PC-3 (cell line): Measurements from ENCODE around the gene CEBPB. TPM values are rescaled to one million over a fixed set of nuclear protein-coding genes. Genes with fewer than 3 reads are reported as not detected.

Source experiments
- ATAC-seq: fragments of 200-7000 bp; cut with Tn5 transposase; 2 replicates; pipeline ENCODE4 v1.9.1; 2020; ENCODE audit warnings: mild to moderate bottlenecking, moderate library complexity
- BruUV-seq: library from RNA; stranded (reverse); fragments of 400-500 nt; replicated peaks from 2 replicates; lab custom pipeline; 2021; lab: Mats Ljungman, UMichigan
- CTCF ChIA-PET: fragments of 300-600 bp; sonication (Branson Sonifier 250); formaldehyde crosslinking; loops from one replicate; lab custom pipeline; 2022; ENCODE audit warnings: antibody characterized with exemption; lab: Charles Lee
- POLR2A ChIA-PET: fragments of 300-600 bp; sonication (Branson Sonifier 250); formaldehyde crosslinking; loops from one replicate; lab custom pipeline; 2022; ENCODE audit warnings: antibody characterized with exemption; ENCODE audit not compliant: unreplicated experiment; lab: Charles Lee
- DNase-seq: peaks from one replicate; pipeline ENCODE4 v3.0.0-alpha.2; 2015
- H2AFZ ChIP-seq: fragments of 300-600 bp; sonication (generic); 2 replicates; pipeline ENCODE4 v1.6.0; 2016; ENCODE audit warnings: antibody characterized with exemption, low read length
- H3F3A ChIP-seq: fragments of 300-600 bp; sonication (generic); one replicate; pipeline ENCODE4 v1.6.0; 2017; ENCODE audit warnings: antibody characterized with exemption, low read length, control low read depth, mild to moderate bottlenecking; ENCODE audit not compliant: unreplicated experiment
- H3K27ac ChIP-seq: fragments of 300-600 bp; sonication (generic); 2 replicates; pipeline ENCODE4 v1.5.1; 2016; ENCODE audit warnings: mild to moderate bottlenecking, low read length
- H3K27me3 ChIP-seq: fragments of 300-600 bp; sonication (generic); 2 replicates; pipeline ENCODE4 v1.6.1; 2016; ENCODE audit warnings: low read length, mixed read lengths
- H3K36me3 ChIP-seq: fragments of 300-600 bp; sonication (generic); 2 replicates; pipeline ENCODE4 v1.6.1; 2016; ENCODE audit warnings: low read depth, mixed run types, low read length, mixed read lengths
- H3K4me1 ChIP-seq: fragments of 300-600 bp; sonication (generic); 2 replicates; pipeline ENCODE4 v1.5.1; 2016; ENCODE audit warnings: low read length; ENCODE audit not compliant: insufficient read depth
- H3K4me2 ChIP-seq: fragments of 300-600 bp; sonication (generic); 2 replicates; pipeline ENCODE4 v1.6.0; 2016; ENCODE audit warnings: low read length
- H3K4me3 ChIP-seq: fragments of 300-600 bp; sonication (generic); 2 replicates; pipeline ENCODE4 v1.5.1; 2016; ENCODE audit warnings: mild to moderate bottlenecking, low read length, mixed read lengths
- H3K79me2 ChIP-seq: fragments of 300-600 bp; sonication (generic); 2 replicates; pipeline ENCODE4 v1.6.1; 2017; ENCODE audit warnings: low read length, mixed read lengths
- H3K9ac ChIP-seq: fragments of 300-600 bp; sonication (generic); 2 replicates; pipeline ENCODE4 v1.6.0; 2016; ENCODE audit warnings: mild to moderate bottlenecking, low read length
- H3K9me2 ChIP-seq: fragments of 300-600 bp; sonication (generic); replicated peaks from 2 replicates; pipeline ENCODE4 v1.6.1; 2016; ENCODE audit warnings: mixed run types, low read length, mixed read lengths
- H3K9me3 ChIP-seq: fragments of 300-600 bp; sonication (generic); 2 replicates; pipeline ENCODE4 v1.6.1; 2016; ENCODE audit warnings: low read length, mixed read lengths
- H4K20me1 ChIP-seq: fragments of 300-600 bp; sonication (generic); 2 replicates; pipeline ENCODE4 v1.6.1; 2016; ENCODE audit warnings: low read length, mixed read lengths
- EZH2 ChIP-seq: fragments of 300-600 bp; sonication (generic); IDR thresholded peaks from one replicate; pipeline ENCODE4 v1.6.1; 2017; ENCODE audit warnings: antibody characterized with exemption, mild to moderate bottlenecking, low read length; ENCODE audit not compliant: unreplicated experiment
- EZH2phosphoT487 ChIP-seq: fragments of 300-600 bp; sonication (generic); IDR thresholded peaks from 2 replicates; pipeline ENCODE4 v1.6.1; 2018; ENCODE audit warnings: mild to moderate bottlenecking, antibody characterized with exemption, low read length, borderline replicate concordance
- intact Hi-C: fragments of 100-400 bp; cut with micrococcal nuclease; formaldehyde crosslinking; loops from 2 replicates; pipeline ENCODE4 v1.9.0; 2023
- total RNA-seq: library from RNA; depleted of rRNA; stranded (reverse); fragments of >200 nt; gene quantifications from 2 replicates; pipeline ENCODE4 v1.2.3, GENCODE V29; 2014
- TF ChIP-seq, protein P1 (sequence below): fragments of 300-600 bp; sonication (generic); conservative IDR thresholded peaks from 2 replicates; pipeline ENCODE4 v1.5.1; 2017; ENCODE audit warnings: antibody characterized with exemption, low read depth, mild to moderate bottlenecking, low read length

CEBPB gene
- total RNA-seq, 1 experiment from 2014 or later, result 103 TPM

DNA sequence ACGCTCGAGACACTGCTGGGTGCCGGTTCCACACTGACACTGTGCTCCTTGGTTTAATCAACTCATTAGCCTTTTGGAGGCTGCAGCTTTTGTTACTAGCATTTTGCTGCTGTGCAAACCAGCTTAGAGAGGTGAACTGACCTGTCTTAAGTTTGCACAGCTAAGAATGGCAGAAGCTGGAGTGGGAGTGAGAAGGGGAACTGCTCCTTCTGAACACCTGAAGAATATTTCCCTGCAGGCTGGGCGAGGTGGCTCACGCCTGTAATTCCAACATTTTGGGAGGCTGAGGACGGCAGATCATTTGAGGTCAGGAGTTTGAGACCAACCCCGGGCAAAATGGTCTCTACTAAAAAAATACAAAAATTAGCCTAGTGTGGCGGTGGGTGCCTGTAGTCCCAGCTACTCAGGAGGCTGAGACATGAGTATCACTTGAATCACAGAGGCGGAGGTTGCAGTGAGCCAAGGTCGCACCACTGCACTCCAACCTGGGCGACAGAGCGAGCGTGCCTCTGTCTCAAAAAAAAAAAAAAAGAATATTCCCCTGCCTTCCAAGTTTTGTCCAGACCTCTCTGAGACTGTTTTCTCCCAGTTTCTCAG, 5.0 kb downstream of the CEBPB start:
- BruUV-seq, result no TSS peak
- Histone ChIP-seq H3F3A (peaks cover 5% of the 10 kb centered on the region), H3K9me2 (no peaks in the 10 kb centered on the region), H3K27ac (no peak overlapping the region), H3K36me3 (peaks cover 12% of the 10 kb centered on the region; the same call in 1 of the 2 replicates), H3K9me3 (no peaks in the 10 kb centered on the region), H3K27me3 (no peaks in the 10 kb centered on the region), H3K79me2 (peaks cover 47% of the 10 kb centered on the region), H3K4me1 (peaks cover 16% of the 10 kb centered on the region), H3K9ac (no peak overlapping the region), H3K4me3 (no peak overlapping the region), H3K4me2 (no peak overlapping the region), H4K20me1 (peaks cover 28% of the 10 kb centered on the region), H2AFZ (no peak overlapping the region)
- no peak for ATAC-seq
- TF ChIP-seq, protein P1, sequence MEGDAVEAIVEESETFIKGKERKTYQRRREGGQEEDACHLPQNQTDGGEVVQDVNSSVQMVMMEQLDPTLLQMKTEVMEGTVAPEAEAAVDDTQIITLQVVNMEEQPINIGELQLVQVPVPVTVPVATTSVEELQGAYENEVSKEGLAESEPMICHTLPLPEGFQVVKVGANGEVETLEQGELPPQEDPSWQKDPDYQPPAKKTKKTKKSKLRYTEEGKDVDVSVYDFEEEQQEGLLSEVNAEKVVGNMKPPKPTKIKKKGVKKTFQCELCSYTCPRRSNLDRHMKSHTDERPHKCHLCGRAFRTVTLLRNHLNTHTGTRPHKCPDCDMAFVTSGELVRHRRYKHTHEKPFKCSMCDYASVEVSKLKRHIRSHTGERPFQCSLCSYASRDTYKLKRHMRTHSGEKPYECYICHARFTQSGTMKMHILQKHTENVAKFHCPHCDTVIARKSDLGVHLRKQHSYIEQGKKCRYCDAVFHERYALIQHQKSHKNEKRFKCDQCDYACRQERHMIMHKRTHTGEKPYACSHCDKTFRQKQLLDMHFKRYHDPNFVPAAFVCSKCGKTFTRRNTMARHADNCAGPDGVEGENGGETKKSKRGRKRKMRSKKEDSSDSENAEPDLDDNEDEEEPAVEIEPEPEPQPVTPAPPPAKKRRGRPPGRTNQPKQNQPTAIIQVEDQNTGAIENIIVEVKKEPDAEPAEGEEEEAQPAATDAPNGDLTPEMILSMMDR, result no peak
- TF ChIP-seq EZH2phosphoT487, result no peak
- TF ChIP-seq EZH2, result no peak
- POLR2A ChIA-PET, result no interaction called here
- CTCF ChIA-PET, result no interaction called here
- no peak for DNase-seq
- intact Hi-C loops, result no loop called here

DNA sequence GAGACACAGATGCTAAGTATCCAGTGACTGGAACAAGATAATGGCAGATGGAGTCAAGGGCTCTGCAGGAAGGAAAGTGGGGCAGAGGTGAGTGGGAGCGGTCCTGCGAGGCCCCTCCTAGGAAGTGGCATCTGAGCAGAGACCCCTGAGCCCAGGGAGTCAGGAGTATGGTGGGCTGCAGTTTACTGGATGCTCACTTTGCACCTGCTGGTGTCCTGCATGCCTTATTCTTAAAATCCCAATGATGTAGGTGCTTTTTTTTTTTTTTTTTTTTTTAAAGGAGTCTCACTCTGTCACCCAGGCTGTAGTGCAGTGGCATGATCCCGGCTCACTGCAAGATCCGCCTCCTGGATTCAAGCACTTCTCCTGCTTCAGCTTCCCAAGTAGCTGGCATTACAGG, 5.6 kb downstream of the CEBPB start:
- ATAC-seq, result no peak
- peaks cover 28% of the 10 kb centered on the region for H4K20me1 ChIP-seq

DNA sequence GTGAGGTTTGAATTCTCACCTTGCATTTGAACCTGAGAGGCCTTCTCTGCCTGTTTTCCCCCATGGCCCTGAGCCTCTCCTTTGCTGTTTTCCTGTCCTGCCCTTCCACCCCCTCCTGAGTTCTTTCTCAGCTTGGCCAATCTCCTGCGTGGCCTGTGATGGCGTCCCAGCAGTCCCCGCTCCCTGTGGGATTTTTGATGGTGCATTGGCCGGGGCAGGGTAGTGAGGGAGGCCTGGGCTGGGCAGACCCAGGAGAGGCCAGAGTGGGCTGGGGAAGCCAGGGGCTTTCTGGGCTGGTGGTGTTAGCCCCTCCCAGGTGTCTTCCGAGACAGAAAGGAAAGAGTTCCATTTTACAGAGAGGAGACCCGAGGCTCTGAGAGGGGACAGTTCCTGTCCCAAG, 6.3 kb downstream of the CEBPB start:
- Histone ChIP-seq H3K9me3 (no peaks in the 10 kb centered on the region), H3K27me3 (no peaks in the 10 kb centered on the region), H4K20me1 (peaks cover 28% of the 10 kb centered on the region), H3K9ac (no peak overlapping the region), H3K4me1 (peaks cover 16% of the 10 kb centered on the region), H3F3A (peaks cover 5% of the 10 kb centered on the region), H3K27ac (no peak overlapping the region), H3K4me2 (no peak overlapping the region), H2AFZ (no peak overlapping the region), H3K36me3 (peaks cover 12% of the 10 kb centered on the region; the same call in 1 of the 2 replicates), H3K79me2 (peaks cover 36% of the 10 kb centered on the region), H3K9me2 (no peaks in the 10 kb centered on the region), H3K4me3 (no peak overlapping the region)
- BruUV-seq, result no TSS peak
- TF ChIP-seq, protein P1, result no peak
- TF ChIP-seq EZH2 (no peak), EZH2phosphoT487 (no peak)
- CTCF ChIA-PET, result interaction anchor here (0.5 kb wide), 1 partner anchor 385 kb away, joined by 4 read pairs; no protein-coding TSS in a partner anchor
- no peak for ATAC-seq
- intact Hi-C loops, result no loop called here
- POLR2A ChIA-PET, result no interaction called here
- DNase-seq, result no peak

More for the DNA sequence above, 5.6 kb downstream of the CEBPB start:
- intact Hi-C loops, result no loop called here
- no TSS peak for BruUV-seq
- TF ChIP-seq, protein P1, result no peak
- no peak for TF ChIP-seq EZH2phosphoT487
- no peak for TF ChIP-seq EZH2
- no peak overlapping the region for H3K27ac ChIP-seq
- H3K4me3 ChIP-seq, result no peak overlapping the region
- no peaks in the 10 kb centered on the region for H3K27me3 ChIP-seq
- peaks cover 43% of the 10 kb centered on the region for H3K79me2 ChIP-seq
- H3K36me3 ChIP-seq, result peaks cover 12% of the 10 kb centered on the region; the same call in 1 of the 2 replicates
- no peak for DNase-seq
- H3K9me2 ChIP-seq, result no peaks in the 10 kb centered on the region
- peaks cover 16% of the 10 kb centered on the region for H3K4me1 ChIP-seq
- no peak overlapping the region for H3K4me2 ChIP-seq
- peaks cover 5% of the 10 kb centered on the region for H3F3A ChIP-seq
- no peak overlapping the region for H2AFZ ChIP-seq
- POLR2A ChIA-PET, result no interaction called here
- H3K9ac ChIP-seq, result no peak overlapping the region
- no peaks in the 10 kb centered on the region for H3K9me3 ChIP-seq
- CTCF ChIA-PET, result no interaction called here
